GM12878 (cell line): ENCODE data around the gene TTR. TPM values are rescaled to one million over a fixed set of nuclear protein-coding genes. Genes with fewer than 3 reads are reported as not detected.

Experiments used
- ATAC-seq: fragments of 200-7000 bp; cut with Tn5 transposase; 3 replicates; pipeline ENCODE4 v1.9.1; 2020; ENCODE audit warnings: mild to moderate bottlenecking, moderate library complexity
- BruUV-seq: library from RNA; stranded (reverse); fragments of 400-500 nt; replicated peaks from 2 replicates; lab custom pipeline; 2021; lab: Mats Ljungman, UMichigan
- CTCF ChIA-PET: fragments of 300-600 bp; sonication (Branson Sonifier 250); formaldehyde crosslinking; extraction: SDS; loops from one replicate; lab custom pipeline; 2021; ENCODE audit warnings: inconsistent platforms; lab: Yijun Ruan, JAX
- POLR2A ChIA-PET: fragments of 350-600 bp; formaldehyde crosslinking; extraction: SDS; loops from one replicate; lab custom pipeline; 2021; ENCODE audit warnings: inconsistent platforms; lab: Charles Lee
- RAD21 ChIA-PET: fragments of 300-600 bp; sonication (Branson Sonifier 250); formaldehyde crosslinking; loops from one replicate; lab custom pipeline; 2023; ENCODE audit warnings: antibody characterized with exemption; ENCODE audit not compliant: unreplicated experiment; lab: Charles Lee
- SMC1A ChIA-PET: fragments of 300-600 bp; sonication (Branson Sonifier 250); formaldehyde crosslinking; loops from one replicate; lab custom pipeline; 2023; ENCODE audit not compliant: unreplicated experiment, uncharacterized antibody; lab: Charles Lee
- DNase-seq: peaks from one replicate; pipeline ENCODE4 v3.0.0-alpha.2; 2011; ENCODE audit warnings: low read depth, low spot score
- FAIRE-seq: peaks from 3 replicates; lab custom pipeline; 2011; peaks lifted over from hg19 to GRCh38; lab: Jason Lieb, UNC
- H2AFZ ChIP-seq: 2 replicates; pipeline ENCODE4 v1.6.0; 2011; ENCODE audit warnings: low read depth, low read length, control low read depth; ENCODE audit not compliant: control insufficient read depth
- H3K27ac ChIP-seq: 2 replicates; pipeline ENCODE4 v1.5.1; 2011; ENCODE audit warnings: control low read depth; ENCODE audit not compliant: control insufficient read depth, insufficient read depth
- H3K27me3 ChIP-seq, 2 experiments: replicated peaks in 1 of 2; 2 replicates each; pipeline versions ENCODE4 v1.6.0 to v1.6.1; 2011; ENCODE audit warnings: low read length in 1 of 2; ENCODE audit not compliant: control insufficient read depth in 2 of 2, insufficient read depth in 2 of 2
- H3K36me3 ChIP-seq, 2 experiments: 2 replicates each; pipeline ENCODE4 v1.5.1; 2011; ENCODE audit warnings: low read length in 1 of 2; ENCODE audit not compliant: control insufficient read depth in 2 of 2, insufficient read depth in 2 of 2
- H3K4me1 ChIP-seq: 2 replicates; pipeline ENCODE4 v1.6.1; 2011; ENCODE audit warnings: mild to moderate bottlenecking, low read length, moderate library complexity, mixed read lengths; ENCODE audit not compliant: control insufficient read depth, insufficient read depth
- H3K4me2 ChIP-seq: 2 replicates; pipeline ENCODE4 v1.6.0; 2011; ENCODE audit warnings: control low read depth; ENCODE audit not compliant: control insufficient read depth, insufficient read depth
- H3K4me3 ChIP-seq: fragments of 200-600 bp; sonication (generic); 2 replicates; pipeline ENCODE4 v1.5.1; 2016
- H3K79me2 ChIP-seq: 2 replicates; pipeline ENCODE4 v1.6.0; 2011; ENCODE audit warnings: low read length; ENCODE audit not compliant: control insufficient read depth, insufficient read depth
- H3K9ac ChIP-seq: 2 replicates; pipeline ENCODE4 v1.8.0; 2011; ENCODE audit warnings: low read length, control low read depth, mixed read lengths; ENCODE audit not compliant: control insufficient read depth, insufficient read depth
- H3K9me3 ChIP-seq: replicated peaks from 3 replicates; pipeline ENCODE4 v1.5.1; 2011; ENCODE audit warnings: mild to moderate bottlenecking, low read length; ENCODE audit not compliant: control insufficient read depth, insufficient read depth
- H4K20me1 ChIP-seq: 2 replicates; pipeline ENCODE4 v1.6.0; 2011; ENCODE audit not compliant: control insufficient read depth, insufficient read depth
- E2F8 ChIP-seq: fragments of 450-650 bp; IDR thresholded peaks from 2 replicates; pipeline ENCODE4 v1.6.1; 2018; ENCODE audit warnings: mild to moderate bottlenecking, low read depth, moderate library complexity; ENCODE audit not compliant: partially characterized antibody
- HCFC1 ChIP-seq: fragments of 150-350 bp; IDR thresholded peaks from 2 replicates; pipeline ENCODE4 v1.6.1; 2014; ENCODE audit warnings: low read length
- SPI1 ChIP-seq: IDR thresholded peaks from 2 replicates; pipeline ENCODE4 v1.6.1; 2011; ENCODE audit warnings: low read depth, mild to moderate bottlenecking, low read length, moderate library complexity, borderline replicate concordance; ENCODE audit not compliant: insufficient read depth
- WGBS: methylation state at CpG from one replicate; pipeline ENCODE4 v1.1.6; 2016; ENCODE audit warnings: low lambda C conversion rate; ENCODE audit not compliant: insufficient replicate concordance, insufficient coverage; ENCODE audit errors: missing lambda C conversion rate; 5-methylcytosine and 5-hydroxymethylcytosine counted together
- in situ Hi-C: fragments of 300-500 bp; cut with MboI; formaldehyde crosslinking; loops from 9 replicates; pipeline ENCODE4 v1.14.3; 2018; ENCODE audit warnings: mixed read lengths
- intact Hi-C: fragments of 100-400 bp; cut with micrococcal nuclease; formaldehyde crosslinking; loops from one replicate; pipeline ENCODE4 v1.14.2; 2022; ENCODE audit not compliant: unreplicated experiment
- polyA plus RNA-seq, 11 experiments: library from polyadenylated mRNA; depleted of rRNA in 4 of 11; unstranded in 6 of 11; stranded (reverse) in 5 of 11; fragments of >200 nt; fragmentation: Nextera tagmentation in 4 of 11; fragmentation: Illumina TruSeq in 1 of 11; extraction: Ambion mirVana in 4 of 11; extraction: Trizol in 1 of 11; gene quantifications; 1 replicate in 1 of 11; 2 replicates in 10 of 11; pipeline versions ENCODE4 v1.2.1 to v1.2.3, GENCODE V29; 2011 to 2016; ENCODE audit warnings: inconsistent platforms in 2 of 11, missing spikeins in 2 of 11, low read depth in 1 of 11
- total RNA-seq, 4 experiments: library from RNA; depleted of rRNA in 3 of 4; stranded (reverse); fragments of >200 nt in 3 of 4; fragmentation: Illumina TruSeq in 1 of 4; extraction: Trizol in 1 of 4; gene quantifications; 2 replicates each; pipeline versions ENCODE4 v1.2.1 to v1.2.3, GENCODE V29; 2013 to 2021

TTR gene
- total and polyA plus RNA-seq, 10 of the 15 experiments (the other 5 are each of a cell fraction or from before 2014, with no cell fraction given) = 0.05 to 1.2 TPM; not detected in 8

GRCh38 chr18:31566576-31567306 lies 24.9 kb upstream of the TTR start (continued):
- TF ChIP-seq E2F8 (no peak), SPI1 (no peak)

GRCh38 chr18:31572368-31572767 lies 19.3 kb upstream of the TTR start:
- CTCF ChIA-PET = interaction anchor here (1.7 to 3.2 kb wide), 2 partner anchors 9 to 150 kb away, joined by 5 to 20 read pairs; no protein-coding TSS in a partner anchor
- no TSS peak for BruUV-seq
- SMC1A ChIA-PET = interaction anchor here (0.8 to 2.5 kb wide), 3 partner anchors 9 to 30 kb away, joined by 3 to 7 read pairs (median 4); no protein-coding TSS in a partner anchor
- Histone ChIP-seq H3K36me3 (no peaks in the 10 kb centered on the region), H2AFZ (no peak overlapping the region), H4K20me1 (no peaks in the 10 kb centered on the region), H3K9me3 (no peaks in the 10 kb centered on the region), H3K79me2 (no peaks in the 10 kb centered on the region), H3K4me3 (no peak overlapping the region), H3K4me1 (peaks cover 6% of the 10 kb centered on the region), H3K4me2 (no peak overlapping the region), H3K27ac (no peak overlapping the region), H3K27me3 (no peaks in the 10 kb centered on the region), H3K9ac (no peak overlapping the region)
- 56% methylated on average over 9 of the region's 9 CpGs for WGBS
- ATAC-seq (no peak), DNase-seq (no peak), FAIRE-seq (no peak)
- no peak for TF ChIP-seq HCFC1
- in situ Hi-C loops (no loop called here), intact Hi-C loops (no loop called here)
- RAD21 ChIA-PET = no interaction called here
- POLR2A ChIA-PET = no interaction called here
